Measurements from ENCODE around the gene RTN4R.
A peak's percentile ranks its signal among the peaks of the same experiment; 100 is the strongest.

The RTN4R gene

GRCh38 chr22:20206709-20207215 is 61.4 kb downstream of the RTN4R start:
- H3K4me3 ChIP-seq (ENCODE audit: low read length): peak overlapping the region; percentile 35
- no peak for DNase-seq (ENCODE audit: low read depth)
- TF ChIP-seq CTCF (conservative IDR thresholded peaks at IDR 0.05; ENCODE audit: low read depth, low read length): no peak

- no peak for DNase-seq (ENCODE audit: low read depth)
- TF ChIP-seq CTCF (conservative IDR thresholded peaks at IDR 0.05; ENCODE audit: low read depth, low read length): no peak
- peak overlapping the region; percentile 35 for H3K4me3 ChIP-seq (ENCODE audit: low read length)
Observed at GRCh38 chr22:20205964-20206708, 62.0 kb downstream of the RTN4R start.

DNA sequence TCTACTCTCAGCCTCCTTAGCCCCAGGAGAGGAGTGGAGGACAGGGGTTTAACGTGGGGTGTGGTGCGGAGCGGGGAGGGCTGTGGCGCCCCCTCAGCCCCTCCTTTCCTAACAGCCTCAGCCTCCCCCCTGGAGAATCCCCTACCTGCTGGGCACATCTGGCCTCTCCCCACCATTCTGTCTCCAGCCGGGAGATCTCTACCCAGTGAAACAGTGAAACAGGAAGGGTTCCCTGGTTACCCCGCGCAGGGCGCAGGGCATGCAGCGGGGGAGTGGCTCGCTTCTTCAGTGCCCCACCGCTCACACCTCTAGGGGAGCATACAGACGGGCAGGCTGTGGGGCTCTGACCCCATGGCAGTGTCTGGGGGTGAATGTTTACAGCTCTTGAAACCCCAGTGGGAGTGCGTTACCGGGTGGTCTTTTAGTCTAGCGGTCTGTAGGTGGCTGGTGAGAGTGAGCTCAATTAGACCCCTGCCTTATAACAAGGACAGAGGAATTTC is 62.6 kb downstream of the RTN4R start:
- H3K4me3 ChIP-seq (ENCODE audit: low read length): no peak overlapping the region
- DNase-seq (ENCODE audit: low read depth): no peak

GRCh38 chr22:20204806-20205205 is 63.3 kb downstream of the RTN4R start:
- TF ChIP-seq CTCF (conservative IDR thresholded peaks at IDR 0.05; ENCODE audit: low read depth, low read length): no peak
- no peak overlapping the region for H3K4me3 ChIP-seq (ENCODE audit: low read length)
- DNase-seq (ENCODE audit: low read depth): no peak

More for the DNA sequence above, 62.6 kb downstream of the RTN4R start:
- TF ChIP-seq CTCF (conservative IDR thresholded peaks at IDR 0.05; ENCODE audit: low read depth, low read length): no peak

DNA sequence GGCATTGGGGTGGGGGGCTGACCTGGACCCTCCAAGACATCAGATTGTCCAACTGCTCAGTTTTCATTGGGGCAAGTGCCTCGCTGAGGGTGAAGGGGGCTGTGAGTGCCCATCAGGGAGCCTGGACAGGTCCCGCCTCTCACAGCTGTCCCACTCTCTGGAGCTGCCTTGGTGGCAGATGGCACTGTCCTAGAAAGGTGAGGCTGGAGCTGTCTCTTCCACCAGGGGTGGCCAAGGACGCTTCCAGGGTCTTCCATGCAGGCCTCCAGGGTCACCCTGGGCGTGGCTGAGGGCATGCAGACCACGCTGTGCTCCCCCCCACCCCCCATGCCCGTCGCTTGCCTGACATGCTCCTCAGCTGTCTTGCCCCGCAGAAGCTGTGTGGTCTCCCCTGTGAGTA is 63.8 kb downstream of the RTN4R start:
- TF ChIP-seq CTCF (conservative IDR thresholded peaks at IDR 0.05; ENCODE audit: low read depth, low read length): no peak
- DNase-seq (ENCODE audit: low read depth): no peak
- no peak overlapping the region for H3K4me3 ChIP-seq (ENCODE audit: low read length)

- no peak for TF ChIP-seq CTCF (conservative IDR thresholded peaks at IDR 0.05; ENCODE audit: low read depth, low read length)
- H3K4me3 ChIP-seq (ENCODE audit: low read length): no peak overlapping the region
- DNase-seq (ENCODE audit: low read depth): no peak
Observed at GRCh38 chr22:20203552-20204201, 64.4 kb downstream of the RTN4R start.
